SW480 (cell line): Measurements from ENCODE around the gene ANKRD23.

Experiments
- DNase-seq: peaks from one replicate; pipeline ENCODE4 v3.0.0-alpha.2; 2016; ENCODE audit warnings: low spot score

The ANKRD23 gene

GRCh38 chr2:96838345-96839292, 5.2 kb downstream of the ANKRD23 start:
- DNase-seq = no peak

- no peak for DNase-seq
Measured at GRCh38 chr2:96837575-96837974, 6.2 kb downstream of the ANKRD23 start.

DNA sequence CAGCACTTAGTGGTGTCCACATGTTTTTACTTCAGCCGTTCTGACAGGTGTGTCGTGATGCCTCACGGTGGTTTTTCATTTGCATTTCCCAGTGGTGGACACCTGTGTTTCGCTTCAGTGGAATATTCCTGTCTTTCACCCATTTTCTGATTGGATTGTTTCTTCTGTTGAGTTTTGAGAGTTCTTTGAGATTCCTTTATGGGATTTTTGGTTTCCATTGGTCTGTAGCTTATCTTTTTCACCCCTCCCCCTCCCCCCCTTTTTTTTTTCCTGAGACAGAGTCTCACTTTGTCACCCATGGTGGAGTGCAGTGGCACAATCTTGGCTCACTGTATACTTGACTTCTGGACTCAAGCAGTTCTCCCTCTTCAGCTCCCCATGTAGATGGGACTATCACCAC, 8.0 kb downstream of the ANKRD23 start:
- no peak for DNase-seq

DNA sequence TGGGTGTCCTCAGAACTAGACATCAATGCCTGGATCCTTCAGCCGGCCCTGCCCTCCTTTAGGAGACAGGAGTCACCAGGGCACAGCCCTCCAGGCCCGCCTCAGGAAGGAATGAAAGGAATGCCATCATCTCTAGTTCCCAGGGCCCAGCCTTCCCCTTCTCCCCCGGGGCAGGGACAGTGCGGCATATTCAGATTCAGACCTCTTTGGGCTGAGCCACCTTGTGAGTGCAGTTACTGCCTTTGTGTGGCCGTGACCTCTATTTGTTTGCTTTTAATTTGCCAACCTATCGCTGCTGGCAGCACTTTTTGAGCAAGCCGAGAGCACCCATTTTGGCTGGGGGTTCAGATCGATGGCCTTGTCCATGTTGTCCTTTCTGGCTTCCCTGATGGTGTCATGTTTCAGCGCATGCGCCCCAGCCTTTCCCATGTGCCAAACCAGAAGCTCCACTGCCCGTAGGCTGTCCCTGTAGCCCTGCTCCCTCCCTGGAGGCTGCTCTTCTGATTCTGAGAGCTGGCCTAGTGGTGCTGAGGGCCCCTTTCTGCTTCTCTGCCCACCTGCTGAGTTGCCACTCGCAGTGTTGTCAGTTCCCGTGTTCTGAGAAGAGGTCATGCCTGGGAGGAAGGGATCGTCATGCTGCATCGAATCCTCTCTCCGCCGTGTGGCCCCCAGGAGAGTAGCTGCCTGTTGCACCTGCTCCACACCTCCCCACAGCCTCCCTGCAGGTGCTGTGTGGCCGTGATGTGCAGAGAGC, 10.9 kb downstream of the ANKRD23 start:
- peak; percentile 96 for DNase-seq

- no peak for DNase-seq
Measured at GRCh38 chr2:96832408-96832753, 11.4 kb downstream of the ANKRD23 start.

DNA sequence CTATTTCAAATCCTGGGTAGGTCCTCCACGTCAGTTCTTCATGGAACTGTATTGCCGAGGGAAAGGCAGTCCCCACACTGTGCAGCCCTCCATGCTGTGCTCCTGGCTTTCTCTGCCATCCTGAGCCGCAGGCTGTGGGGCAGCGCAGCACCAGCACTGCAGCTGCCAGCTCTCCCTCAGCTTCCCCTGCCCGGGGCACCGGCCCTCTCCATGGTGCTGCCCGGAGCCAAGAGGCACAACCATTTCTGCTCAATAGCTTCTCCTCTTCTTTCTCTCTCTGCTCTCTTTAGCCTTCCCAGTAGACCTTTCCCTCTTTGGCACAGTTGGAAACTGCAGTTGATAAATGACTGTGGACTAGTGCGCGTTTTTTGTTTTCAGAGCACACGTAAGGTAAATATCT, 12.1 kb downstream of the ANKRD23 start:
- DNase-seq = peak; percentile 28

GRCh38 chr2:96830044-96830562, 13.7 kb downstream of the ANKRD23 start:
- no peak for DNase-seq

GRCh38 chr2:96828874-96829273, 14.9 kb downstream of the ANKRD23 start:
- no peak for DNase-seq

GRCh38 chr2:96828436-96828835, 15.4 kb downstream of the ANKRD23 start:
- no peak for DNase-seq

- no peak for DNase-seq
Measured at GRCh38 chr2:96826546-96827278, 17.1 kb downstream of the ANKRD23 start.

- no peak for DNase-seq
Measured at GRCh38 chr2:96825057-96825456, 18.8 kb downstream of the ANKRD23 start.

DNA sequence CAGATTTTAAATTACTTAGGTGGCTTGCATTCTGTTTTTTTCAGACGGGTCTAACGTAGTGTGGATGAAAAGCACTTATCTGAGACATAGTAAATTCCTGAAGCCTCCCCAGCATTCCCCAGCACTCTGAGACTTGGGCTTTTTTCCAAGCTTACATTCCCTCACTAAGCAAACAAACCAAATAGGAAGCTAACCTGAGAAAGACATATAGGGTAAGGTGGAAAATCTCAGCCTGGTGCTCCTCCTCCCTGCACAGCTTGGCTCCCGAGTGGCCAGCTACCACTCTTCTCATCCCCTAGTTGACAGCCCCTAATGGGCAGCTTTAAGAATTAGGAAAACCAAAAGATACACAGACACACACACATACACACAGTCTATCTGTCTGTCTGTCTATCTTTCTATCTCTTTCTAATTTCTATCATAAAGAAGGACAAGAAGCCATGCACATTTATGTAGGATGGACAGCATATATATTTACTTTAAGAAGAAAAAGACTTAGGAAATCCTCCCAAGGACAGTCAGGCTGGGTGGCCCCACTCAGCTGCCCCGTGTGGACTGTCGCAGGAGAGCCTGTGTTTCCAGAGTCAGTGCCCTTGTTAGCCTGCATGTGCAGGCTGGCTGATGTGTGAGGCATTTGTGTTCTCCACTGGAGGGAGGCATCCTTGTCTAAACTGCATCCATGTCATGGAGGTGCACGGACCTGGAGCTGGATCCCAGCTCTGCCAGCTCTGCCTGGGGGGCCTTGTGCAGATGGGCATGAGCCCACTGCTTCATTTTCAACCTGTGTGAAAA, 19.5 kb downstream of the ANKRD23 start:
- no peak for DNase-seq

DNA sequence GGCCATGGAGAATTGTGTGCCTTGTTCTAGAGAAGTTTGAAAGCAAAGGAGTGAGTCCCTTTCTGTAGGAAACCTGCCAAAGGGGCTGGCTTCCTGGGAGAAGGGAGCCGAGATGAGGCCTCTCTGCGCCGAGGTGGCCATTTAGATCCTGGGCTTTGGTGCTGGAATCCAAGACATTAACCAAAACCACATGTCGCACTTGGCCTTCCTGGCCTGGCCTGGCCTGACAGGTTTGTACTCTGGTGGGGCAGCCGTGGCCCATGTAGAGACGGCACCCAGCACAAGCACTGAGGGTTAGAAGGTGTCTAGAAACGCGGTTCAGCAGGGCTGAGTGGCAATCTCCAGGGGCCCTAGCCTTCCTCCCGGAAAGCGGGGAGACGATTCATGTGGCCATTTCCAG, 20.6 kb downstream of the ANKRD23 start:
- DNase-seq = no peak

DNA sequence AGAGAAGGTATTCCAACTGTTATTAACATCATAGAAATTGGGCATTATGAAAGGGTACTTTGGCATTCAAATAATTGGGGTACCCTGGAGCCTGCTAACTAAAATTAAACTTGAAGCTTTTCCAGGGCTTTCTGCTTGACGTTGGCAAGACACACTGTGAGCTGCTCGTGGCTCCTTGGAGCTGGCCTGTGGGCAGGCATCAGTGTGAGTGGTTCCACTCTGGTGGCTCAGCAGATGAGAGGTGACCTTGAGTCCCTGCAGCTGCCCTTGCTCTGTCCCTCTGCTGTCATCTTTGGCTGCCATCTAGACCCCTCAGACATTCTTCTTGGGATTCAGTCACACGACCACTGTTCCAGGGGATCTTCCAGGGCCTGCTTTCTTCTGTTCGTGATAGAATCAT, 21.0 kb downstream of the ANKRD23 start:
- no peak for DNase-seq

GRCh38 chr2:96821113-96821675, 22.6 kb downstream of the ANKRD23 start:
- DNase-seq = no peak

- DNase-seq = no peak
Measured at GRCh38 chr2:96819876-96820511, 23.8 kb downstream of the ANKRD23 start.

- DNase-seq = no peak
Measured at GRCh38 chr2:96819128-96819875, 24.5 kb downstream of the ANKRD23 start.

- DNase-seq = no peak
Measured at GRCh38 chr2:96817882-96818281, 25.9 kb downstream of the ANKRD23 start.

GRCh38 chr2:96816836-96817702, 26.8 kb downstream of the ANKRD23 start:
- DNase-seq = peak; percentile 26
